Cardiac fibroblast (primary cell): Measurements from ENCODE around the gene NPAS3.
A peak's percentile ranks its signal among the peaks of the same experiment; 100 is the strongest.

Experiments used
- DNase-seq, 2 donors: peaks; one replicate each; pipeline versions ENCODE4 v3.0.0 to v3.0.0-alpha.2; 2010; ENCODE audit warnings: low read depth in 2 of 2
- H3K4me3 ChIP-seq, 2 donors: replicated peaks in 1 of 2; 1 replicate in 1 of 2; 2 replicates in 1 of 2; pipeline ENCODE4 v1.5.1; 2011; ENCODE audit warnings: low read depth in 2 of 2, low read length in 2 of 2, mild to moderate bottlenecking in 2 of 2, moderate library complexity in 1 of 2
- CTCF ChIP-seq: IDR thresholded peaks from one replicate; pipeline ENCODE4 v1.5.1; 2011; ENCODE audit warnings: low read depth, mild to moderate bottlenecking, low read length, inconsistent platforms

The NPAS3 gene

GRCh38 chr14:33655421-33655820, 716.7 kb downstream of the NPAS3 start:
- no peak overlapping the region for H3K4me3 ChIP-seq
- DNase-seq = peak in 1 of 2 donors; percentile 43
- no peak for TF ChIP-seq CTCF

GRCh38 chr14:33657476-33657875, 718.8 kb downstream of the NPAS3 start:
- peak; percentile 35 to 53 for DNase-seq
- no peak overlapping the region for H3K4me3 ChIP-seq
- TF ChIP-seq CTCF = no peak

GRCh38 chr14:33660248-33660647, 721.6 kb downstream of the NPAS3 start:
- TF ChIP-seq CTCF = no peak
- H3K4me3 ChIP-seq = no peak overlapping the region
- DNase-seq = no peak

- no peak overlapping the region for H3K4me3 ChIP-seq
- no peak for TF ChIP-seq CTCF
- no peak for DNase-seq
Measured at GRCh38 chr14:33661101-33661500, 722.4 kb downstream of the NPAS3 start.

GRCh38 chr14:33668066-33668465, 729.4 kb downstream of the NPAS3 start:
- no peak for TF ChIP-seq CTCF
- no peak overlapping the region for H3K4me3 ChIP-seq
- peak in 1 of 2 donors; percentile 53 for DNase-seq

- H3K4me3 ChIP-seq = no peak overlapping the region
- no peak for TF ChIP-seq CTCF
- DNase-seq = peak; percentile 36 to 38
Measured at GRCh38 chr14:33669111-33669510, 730.4 kb downstream of the NPAS3 start.

- DNase-seq = no peak
- H3K4me3 ChIP-seq = no peak overlapping the region
- TF ChIP-seq CTCF = no peak
Measured at GRCh38 chr14:33670235-33670634, 731.6 kb downstream of the NPAS3 start.
